Activated T-cell treated with anti-CD3 and anti-CD28 coated beads, Interleukin-2, amount 50 U/mL, for 24 hours (primary cell): ENCODE data around the gene SLC22A23.

Experiments used
- DNase-seq: peaks from one replicate; pipeline ENCODE4 v3.0.0-alpha.2; 2020
- H3K27ac Mint-ChIP-seq: 2 replicates; pipeline ENCODE4 v1.8.0; 2020; ENCODE audit warnings: mild to moderate bottlenecking, mixed read lengths
- H3K27me3 Mint-ChIP-seq: 2 replicates; pipeline ENCODE4 v1.8.0; 2020; ENCODE audit warnings: mixed read lengths
- H3K36me3 Mint-ChIP-seq: 2 replicates; pipeline ENCODE4 v1.8.0; 2020; ENCODE audit warnings: low read depth, mixed read lengths
- H3K4me1 Mint-ChIP-seq: 2 replicates; pipeline ENCODE4 v1.8.0; 2020; ENCODE audit warnings: low read depth, mixed read lengths
- H3K4me3 Mint-ChIP-seq: 2 replicates; pipeline ENCODE4 v1.8.0; 2020; ENCODE audit warnings: mild to moderate bottlenecking, moderate library complexity, mixed read lengths
- H3K9me3 Mint-ChIP-seq: 2 replicates; pipeline ENCODE4 v1.8.0; 2020; ENCODE audit warnings: mixed read lengths

Gene SLC22A23

GRCh38 chr6:3337521-3338350, 119.1 kb downstream of the SLC22A23 start:
- peaks cover 12% of the 10 kb centered on the region for H3K4me1 Mint-ChIP-seq
- H3K27ac Mint-ChIP-seq = no peak overlapping the region
- no peak overlapping the region for H3K4me3 Mint-ChIP-seq
- no peak for DNase-seq
- H3K9me3 Mint-ChIP-seq = no peaks in the 10 kb centered on the region
- peaks cover 2% of the 10 kb centered on the region for H3K27me3 Mint-ChIP-seq
- no peaks in the 10 kb centered on the region for H3K36me3 Mint-ChIP-seq

DNA sequence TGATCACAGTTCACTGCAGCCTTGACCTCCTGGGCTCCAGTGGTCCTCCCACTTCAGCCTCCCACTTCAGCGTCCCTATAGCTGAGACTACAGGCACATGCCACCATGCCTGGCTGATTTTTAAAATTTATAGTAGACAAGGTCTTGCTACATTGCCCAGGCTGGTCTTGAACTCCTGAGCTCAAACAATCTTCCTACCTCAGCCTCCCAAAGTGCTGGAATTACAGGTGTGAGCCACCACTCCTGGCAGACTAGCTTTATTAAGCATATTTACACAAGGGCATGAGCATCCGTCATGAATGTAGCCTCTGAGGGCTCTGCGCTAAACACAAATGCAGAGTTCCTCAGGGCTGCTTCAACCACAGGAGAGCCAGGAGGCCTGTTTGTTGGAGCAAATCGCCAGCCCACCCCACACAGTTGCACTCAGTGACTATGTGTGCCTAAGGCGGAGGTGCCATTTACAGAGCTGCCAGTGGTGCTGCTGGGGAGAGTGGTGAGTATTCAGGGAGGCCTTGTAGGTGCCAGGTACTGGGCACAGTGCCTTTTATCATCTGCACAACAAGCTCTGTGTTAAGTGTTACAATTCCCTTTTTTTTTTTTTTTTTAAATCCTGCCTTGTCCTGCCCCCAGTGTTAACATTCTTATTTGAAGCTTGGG, 119.9 kb downstream of the SLC22A23 start:
- Mint-ChIP-seq H3K27me3 (peaks cover 2% of the 10 kb centered on the region), H3K27ac (no peak overlapping the region), H3K36me3 (no peaks in the 10 kb centered on the region), H3K4me3 (no peak overlapping the region), H3K4me1 (peaks cover 12% of the 10 kb centered on the region), H3K9me3 (no peaks in the 10 kb centered on the region)
- DNase-seq = no peak

- H3K9me3 Mint-ChIP-seq = no peaks in the 10 kb centered on the region
- H3K4me3 Mint-ChIP-seq = no peak overlapping the region
- H3K4me1 Mint-ChIP-seq = peaks cover 12% of the 10 kb centered on the region
- no peaks in the 10 kb centered on the region for H3K36me3 Mint-ChIP-seq
- no peak overlapping the region for H3K27ac Mint-ChIP-seq
- H3K27me3 Mint-ChIP-seq = peaks cover 2% of the 10 kb centered on the region
- DNase-seq = no peak
Observed at GRCh38 chr6:3336066-3336786, 120.6 kb downstream of the SLC22A23 start.

- no peak for DNase-seq
- Mint-ChIP-seq H3K36me3 (no peaks in the 10 kb centered on the region), H3K4me3 (no peak overlapping the region), H3K27me3 (peaks cover 2% of the 10 kb centered on the region), H3K9me3 (no peaks in the 10 kb centered on the region), H3K27ac (no peak overlapping the region), H3K4me1 (peaks cover 12% of the 10 kb centered on the region)
Observed at GRCh38 chr6:3335169-3335568, 121.7 kb downstream of the SLC22A23 start.

GRCh38 chr6:3334555-3334954, 122.3 kb downstream of the SLC22A23 start:
- no peak overlapping the region for H3K27ac Mint-ChIP-seq
- peaks cover 12% of the 10 kb centered on the region for H3K4me1 Mint-ChIP-seq
- H3K36me3 Mint-ChIP-seq = no peaks in the 10 kb centered on the region
- H3K4me3 Mint-ChIP-seq = no peak overlapping the region
- H3K27me3 Mint-ChIP-seq = peaks cover 2% of the 10 kb centered on the region
- H3K9me3 Mint-ChIP-seq = no peaks in the 10 kb centered on the region
- no peak for DNase-seq

DNA sequence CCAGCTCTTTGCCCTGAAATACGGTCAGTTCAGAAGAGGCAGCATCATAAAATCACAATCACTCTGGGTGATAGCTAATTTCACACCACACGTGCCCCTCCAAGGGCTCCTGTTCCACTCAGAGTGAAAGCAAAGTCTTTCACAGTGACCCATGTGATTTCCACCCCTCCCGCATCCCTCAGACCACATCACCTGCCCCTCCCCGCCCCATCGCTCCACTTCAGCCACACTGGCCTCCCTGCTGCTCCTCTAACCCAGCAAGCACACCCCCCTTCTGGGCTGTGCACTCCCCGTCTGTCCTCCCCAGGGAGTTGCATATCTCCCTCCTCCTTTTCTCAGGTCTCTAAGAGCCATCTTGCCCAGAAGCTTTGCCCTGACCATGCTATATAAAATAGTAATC, 123.6 kb downstream of the SLC22A23 start:
- no peak for DNase-seq
- Mint-ChIP-seq H3K27ac (no peak overlapping the region), H3K9me3 (no peaks in the 10 kb centered on the region), H3K36me3 (no peaks in the 10 kb centered on the region), H3K4me1 (peaks cover 10% of the 10 kb centered on the region), H3K4me3 (no peak overlapping the region), H3K27me3 (no peaks in the 10 kb centered on the region)

- no peaks in the 10 kb centered on the region for H3K36me3 Mint-ChIP-seq
- H3K4me3 Mint-ChIP-seq = no peak overlapping the region
- no peaks in the 10 kb centered on the region for H3K9me3 Mint-ChIP-seq
- no peak for DNase-seq
- no peaks in the 10 kb centered on the region for H3K4me1 Mint-ChIP-seq
- no peak overlapping the region for H3K27ac Mint-ChIP-seq
- H3K27me3 Mint-ChIP-seq = no peaks in the 10 kb centered on the region
Observed at GRCh38 chr6:3331971-3332370, 124.9 kb downstream of the SLC22A23 start.

DNA sequence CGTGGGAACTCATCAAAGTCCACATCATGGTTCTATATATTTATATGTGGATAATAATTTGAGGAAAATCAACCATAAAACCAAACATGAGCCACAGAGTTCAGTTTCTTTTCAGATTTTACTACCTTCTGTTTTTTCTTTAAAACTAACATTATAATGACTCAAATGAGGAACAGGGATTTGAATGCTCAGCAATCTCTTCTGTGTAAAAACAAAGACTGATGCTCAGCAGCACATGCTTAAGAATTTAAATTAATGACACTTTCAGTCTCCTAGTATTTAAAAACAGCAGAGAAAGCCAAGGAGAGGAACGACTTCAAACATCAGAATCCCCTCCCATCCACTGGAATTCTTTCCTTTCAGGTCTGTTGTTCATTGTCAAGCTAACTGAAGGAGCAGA, 125.4 kb downstream of the SLC22A23 start:
- H3K4me1 Mint-ChIP-seq = no peaks in the 10 kb centered on the region
- no peaks in the 10 kb centered on the region for H3K36me3 Mint-ChIP-seq
- H3K27me3 Mint-ChIP-seq = no peaks in the 10 kb centered on the region
- no peak overlapping the region for H3K27ac Mint-ChIP-seq
- no peaks in the 10 kb centered on the region for H3K9me3 Mint-ChIP-seq
- H3K4me3 Mint-ChIP-seq = no peak overlapping the region
- no peak for DNase-seq

DNA sequence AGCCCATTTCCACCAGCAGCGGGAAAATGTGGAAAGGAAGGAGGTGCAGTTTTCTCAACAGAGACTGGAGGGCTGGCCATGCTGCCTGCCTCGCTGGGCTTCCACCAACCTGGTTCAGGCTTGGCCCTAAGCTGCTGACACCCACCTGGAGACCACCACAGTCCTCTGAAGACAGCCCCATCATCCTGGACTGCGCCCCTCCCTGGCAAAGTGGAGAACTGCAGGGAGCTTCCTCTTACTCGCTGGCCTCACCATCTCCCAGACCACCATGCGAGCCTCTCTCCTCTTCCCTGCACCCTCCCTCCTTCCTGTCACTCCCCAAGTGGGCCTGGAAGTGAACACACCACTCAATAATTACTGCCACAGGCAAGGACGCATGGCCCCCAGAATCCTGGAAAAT, 126.7 kb downstream of the SLC22A23 start:
- H3K27me3 Mint-ChIP-seq = no peaks in the 10 kb centered on the region
- no peak overlapping the region for H3K27ac Mint-ChIP-seq
- no peaks in the 10 kb centered on the region for H3K9me3 Mint-ChIP-seq
- no peak for DNase-seq
- peaks cover under 1% of the 10 kb centered on the region for H3K4me1 Mint-ChIP-seq
- H3K4me3 Mint-ChIP-seq = no peak overlapping the region
- no peaks in the 10 kb centered on the region for H3K36me3 Mint-ChIP-seq

GRCh38 chr6:3329393-3330051, 127.3 kb downstream of the SLC22A23 start:
- H3K4me1 Mint-ChIP-seq = peaks cover 7% of the 10 kb centered on the region
- no peaks in the 10 kb centered on the region for H3K36me3 Mint-ChIP-seq
- DNase-seq = no peak
- H3K4me3 Mint-ChIP-seq = no peak overlapping the region
- H3K27ac Mint-ChIP-seq = no peak overlapping the region
- H3K9me3 Mint-ChIP-seq = no peaks in the 10 kb centered on the region
- H3K27me3 Mint-ChIP-seq = no peaks in the 10 kb centered on the region

GRCh38 chr6:3328796-3329195, 128.1 kb downstream of the SLC22A23 start:
- DNase-seq = no peak
- H3K9me3 Mint-ChIP-seq = no peaks in the 10 kb centered on the region

DNA sequence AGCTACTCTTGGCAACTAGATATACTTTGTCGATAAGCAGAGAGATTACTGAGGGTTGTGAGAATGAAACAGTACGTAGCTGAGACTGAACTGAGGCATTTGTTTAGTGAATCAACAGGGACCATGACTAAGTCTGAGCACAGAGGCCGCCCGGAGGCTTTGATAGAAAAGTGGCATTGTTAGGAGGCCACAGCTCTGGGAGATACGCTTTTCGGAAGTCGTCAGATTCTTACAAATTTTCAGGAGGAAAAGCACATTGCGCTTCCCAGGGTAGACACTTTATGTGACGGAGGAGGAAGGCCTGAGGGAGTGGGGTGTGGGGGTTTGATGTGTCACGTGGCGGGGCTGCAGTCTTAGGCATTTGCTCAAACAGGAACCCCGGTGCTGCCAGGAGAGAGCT, 128.7 kb downstream of the SLC22A23 start:
- no peak overlapping the region for H3K4me3 Mint-ChIP-seq
- no peaks in the 10 kb centered on the region for H3K36me3 Mint-ChIP-seq
- peaks cover 13% of the 10 kb centered on the region for H3K4me1 Mint-ChIP-seq
- H3K9me3 Mint-ChIP-seq = no peaks in the 10 kb centered on the region
- DNase-seq = no peak
- H3K27me3 Mint-ChIP-seq = no peaks in the 10 kb centered on the region
- no peak overlapping the region for H3K27ac Mint-ChIP-seq

More at GRCh38 chr6:3328796-3329195, 128.1 kb downstream of the SLC22A23 start:
- no peak overlapping the region for H3K27ac Mint-ChIP-seq
- H3K27me3 Mint-ChIP-seq = no peaks in the 10 kb centered on the region
- H3K4me1 Mint-ChIP-seq = peaks cover 13% of the 10 kb centered on the region
- no peak overlapping the region for H3K4me3 Mint-ChIP-seq
- no peaks in the 10 kb centered on the region for H3K36me3 Mint-ChIP-seq

DNA sequence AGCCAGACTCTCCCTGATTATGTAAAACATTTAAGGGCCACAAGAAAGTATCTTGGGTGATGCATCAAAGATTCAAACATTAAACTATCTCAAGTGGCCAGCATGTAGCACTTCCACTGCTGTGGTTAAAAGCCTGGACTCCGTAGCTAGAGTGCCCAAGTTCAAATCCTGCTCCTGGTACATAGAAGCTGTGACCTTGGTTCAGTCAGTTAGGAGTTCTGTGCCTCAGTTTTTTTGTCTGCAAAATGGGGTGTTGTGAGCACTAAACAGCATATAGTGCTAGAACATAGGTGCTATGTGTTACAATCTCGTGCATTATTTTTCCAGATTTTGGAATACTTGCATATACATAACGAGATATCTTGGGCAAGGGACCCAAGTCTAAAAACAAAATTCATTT, 129.4 kb downstream of the SLC22A23 start:
- DNase-seq = no peak
- no peaks in the 10 kb centered on the region for H3K9me3 Mint-ChIP-seq
- no peak overlapping the region for H3K27ac Mint-ChIP-seq
- H3K27me3 Mint-ChIP-seq = no peaks in the 10 kb centered on the region
- H3K36me3 Mint-ChIP-seq = no peaks in the 10 kb centered on the region
- no peak overlapping the region for H3K4me3 Mint-ChIP-seq
- H3K4me1 Mint-ChIP-seq = peaks cover 13% of the 10 kb centered on the region

DNA sequence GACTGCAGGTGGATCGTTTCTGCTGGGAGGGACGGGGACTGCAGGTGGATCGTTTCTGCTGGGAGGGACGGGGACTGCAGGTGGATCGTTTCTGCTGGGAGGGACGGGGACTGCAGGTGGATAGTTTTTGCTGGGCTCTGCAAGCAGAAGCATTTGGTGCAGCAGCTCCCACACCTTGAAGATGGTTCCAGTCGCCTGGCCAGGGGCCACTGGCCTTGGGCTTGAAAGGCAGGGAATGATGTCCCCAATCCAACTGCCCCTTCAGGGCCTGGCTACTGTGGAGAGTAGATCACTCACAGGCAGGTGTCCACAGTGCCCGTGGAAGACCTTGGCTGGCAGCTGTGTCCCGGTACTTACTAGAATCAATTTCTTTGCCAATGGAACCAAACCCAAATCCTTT, 129.9 kb downstream of the SLC22A23 start:
- no peak overlapping the region for H3K4me3 Mint-ChIP-seq
- no peak for DNase-seq
- no peaks in the 10 kb centered on the region for H3K9me3 Mint-ChIP-seq
- peaks cover 13% of the 10 kb centered on the region for H3K4me1 Mint-ChIP-seq
- no peak overlapping the region for H3K27ac Mint-ChIP-seq
- H3K27me3 Mint-ChIP-seq = no peaks in the 10 kb centered on the region
- H3K36me3 Mint-ChIP-seq = no peaks in the 10 kb centered on the region
